GM21737 (cell line): ENCODE results near the gene IL4.

Source experiments
- ATAC-seq: cut with Tn5 transposase; IDR thresholded peaks from one replicate; pipeline ENCODE4 v1.9.1; 2021; ENCODE audit warnings: mild to moderate bottlenecking, moderate library complexity; ENCODE audit not compliant: unreplicated experiment

Gene IL4

DNA sequence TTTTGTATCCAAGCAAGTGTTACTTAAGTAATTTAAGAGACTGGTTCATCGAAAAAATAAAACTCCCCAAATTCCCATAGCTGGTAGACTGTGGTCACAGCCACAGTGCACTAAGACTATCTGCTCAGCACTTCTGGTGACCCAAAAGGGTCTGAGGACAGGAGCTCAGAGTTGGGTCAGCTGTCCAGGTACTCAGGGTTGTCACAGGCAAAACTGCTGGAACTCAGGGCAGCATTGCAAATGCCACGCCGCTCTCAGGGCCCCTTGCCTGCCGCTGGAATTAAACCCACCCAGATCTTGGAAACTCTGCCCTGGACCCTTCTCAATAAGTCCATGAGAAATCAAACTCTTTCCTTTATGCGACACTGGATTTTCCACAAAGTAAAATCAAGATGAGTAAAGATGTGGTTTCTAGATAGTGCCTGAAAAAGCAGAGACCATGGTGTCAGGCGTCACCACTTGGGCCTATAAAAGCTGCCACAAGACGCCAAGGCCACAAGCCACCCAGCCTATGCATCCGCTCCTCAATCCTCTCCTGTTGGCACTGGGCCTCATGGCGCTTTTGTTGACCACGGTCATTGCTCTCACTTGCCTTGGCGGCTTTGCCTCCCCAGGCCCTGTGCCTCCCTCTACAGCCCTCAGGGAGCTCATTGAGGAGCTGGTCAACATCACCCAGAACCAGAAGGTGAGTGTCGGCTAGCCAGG lies 16.0 kb upstream of the IL4 start, which contains the start of gene IL13:
IL13 (plus strand) TSS at position 498 of the 705 bp plus-strand sequence; CDS start at position 512, 14 bp downstream.
- no peak for ATAC-seq

DNA sequence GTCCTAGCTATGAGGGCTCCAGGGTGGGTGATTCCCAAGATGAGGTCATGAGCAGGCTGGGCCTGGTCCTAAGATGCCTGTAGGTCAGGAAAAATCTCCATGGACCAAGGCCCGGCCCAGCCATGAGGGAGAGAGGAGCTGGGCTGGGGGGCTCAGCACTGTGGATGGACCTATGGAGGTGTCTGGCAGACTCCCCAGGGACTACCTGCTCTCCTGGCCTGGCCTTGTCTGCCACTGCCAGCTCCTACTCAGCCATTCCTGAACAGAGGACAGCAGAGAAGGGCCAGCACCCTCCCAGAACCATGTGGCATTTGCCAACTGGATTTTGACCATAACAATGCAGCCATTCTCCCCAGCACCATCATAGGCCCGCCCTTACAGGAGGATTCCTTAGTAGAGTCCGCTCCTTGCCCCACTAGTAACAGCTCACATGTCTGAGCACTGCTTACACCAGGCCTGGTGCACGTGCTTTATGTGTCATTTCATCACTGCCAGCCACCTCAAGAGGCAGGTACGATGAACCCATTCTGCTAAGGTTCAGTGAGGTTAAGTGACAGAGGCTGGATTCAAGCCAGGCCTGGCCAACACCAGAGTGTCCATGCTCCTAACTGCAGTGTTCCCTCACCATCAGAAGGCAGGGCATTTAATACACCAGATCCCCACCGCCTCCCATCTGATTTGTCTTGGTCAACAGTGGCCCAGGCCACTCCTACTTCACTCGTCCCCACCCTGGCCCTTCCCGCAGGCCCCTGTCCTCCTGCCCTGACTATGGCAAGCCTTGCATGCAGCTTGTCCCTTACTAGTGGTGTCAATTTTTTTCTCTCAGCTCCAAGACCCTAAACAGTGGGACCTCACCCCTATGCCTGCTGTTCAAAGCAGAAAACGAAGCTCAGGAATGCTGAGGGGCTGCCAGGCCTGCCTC lies 15.1 kb upstream of the IL4 start:
- ATAC-seq, result no peak

DNA sequence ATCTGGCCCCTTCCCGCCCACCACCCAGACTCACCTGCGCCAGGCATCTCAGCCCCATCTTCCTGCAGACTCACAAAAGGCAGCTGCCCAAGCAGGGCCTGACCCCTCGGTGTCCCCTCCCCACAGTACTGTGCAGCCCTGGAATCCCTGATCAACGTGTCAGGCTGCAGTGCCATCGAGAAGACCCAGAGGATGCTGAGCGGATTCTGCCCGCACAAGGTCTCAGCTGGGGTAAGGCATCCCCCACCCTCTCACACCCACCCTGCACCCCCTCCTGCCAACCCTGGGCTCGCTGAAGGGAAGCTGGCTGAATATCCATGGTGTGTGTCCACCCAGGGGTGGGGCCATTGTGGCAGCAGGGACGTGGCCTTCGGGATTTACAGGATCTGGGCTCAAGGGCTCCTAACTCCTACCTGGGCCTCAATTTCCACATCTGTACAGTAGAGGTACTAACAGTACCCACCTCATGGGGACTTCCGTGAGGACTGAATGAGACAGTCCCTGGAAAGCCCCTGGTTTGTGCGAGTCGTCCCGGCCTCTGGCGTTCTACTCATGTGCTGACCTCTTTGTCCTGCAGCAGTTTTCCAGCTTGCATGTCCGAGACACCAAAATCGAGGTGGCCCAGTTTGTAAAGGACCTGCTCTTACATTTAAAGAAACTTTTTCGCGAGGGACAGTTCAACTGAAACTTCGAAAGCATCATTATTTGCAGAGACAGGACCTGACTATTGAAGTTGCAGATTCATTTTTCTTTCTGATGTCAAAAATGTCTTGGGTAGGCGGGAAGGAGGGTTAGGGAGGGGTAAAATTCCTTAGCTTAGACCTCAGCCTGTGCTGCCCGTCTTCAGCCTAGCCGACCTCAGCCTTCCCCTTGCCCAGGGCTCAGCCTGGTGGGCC lies 13.9 kb upstream of the IL4 start:
- no peak for ATAC-seq

- no peak for ATAC-seq
Measured at GRCh38 chr5:132661231-132662003, 12.4 kb upstream of the IL4 start.

- no peak for ATAC-seq
Measured at GRCh38 chr5:132662004-132662401, 11.8 kb upstream of the IL4 start.

GRCh38 chr5:132662925-132663770 lies 10.6 kb upstream of the IL4 start:
- ATAC-seq, result peak; percentile 54

GRCh38 chr5:132663771-132664695 lies 9.8 kb upstream of the IL4 start:
- peak; percentile 40 for ATAC-seq

DNA sequence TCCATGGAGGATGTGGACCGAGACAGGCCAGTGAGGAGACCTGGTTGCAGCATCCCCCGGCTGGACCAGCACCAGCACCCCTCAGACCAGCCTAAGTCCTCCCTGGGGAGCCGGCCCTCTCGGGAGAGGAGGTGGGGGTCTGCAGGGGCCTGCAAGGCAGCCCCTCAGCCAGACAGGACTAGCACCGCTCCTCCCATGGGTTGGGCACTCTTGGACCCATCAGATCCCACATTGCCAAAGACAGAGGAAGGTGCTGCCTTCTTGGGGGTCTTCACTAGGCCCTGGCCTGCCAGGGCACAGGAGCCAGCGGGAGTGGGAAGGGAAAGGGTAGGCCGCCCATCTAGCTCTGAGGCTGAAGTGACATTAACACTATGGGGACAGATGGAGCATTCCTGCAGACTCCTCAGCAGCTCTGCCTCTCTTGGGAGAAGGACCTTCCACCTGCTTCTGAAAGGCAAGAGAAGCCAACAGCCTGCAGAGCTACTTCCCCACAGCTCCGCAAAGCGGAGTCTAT lies 9.0 kb upstream of the IL4 start:
- ATAC-seq, result no peak

- ATAC-seq, result no peak
Measured at GRCh38 chr5:132665574-132666080, 8.2 kb upstream of the IL4 start.

DNA sequence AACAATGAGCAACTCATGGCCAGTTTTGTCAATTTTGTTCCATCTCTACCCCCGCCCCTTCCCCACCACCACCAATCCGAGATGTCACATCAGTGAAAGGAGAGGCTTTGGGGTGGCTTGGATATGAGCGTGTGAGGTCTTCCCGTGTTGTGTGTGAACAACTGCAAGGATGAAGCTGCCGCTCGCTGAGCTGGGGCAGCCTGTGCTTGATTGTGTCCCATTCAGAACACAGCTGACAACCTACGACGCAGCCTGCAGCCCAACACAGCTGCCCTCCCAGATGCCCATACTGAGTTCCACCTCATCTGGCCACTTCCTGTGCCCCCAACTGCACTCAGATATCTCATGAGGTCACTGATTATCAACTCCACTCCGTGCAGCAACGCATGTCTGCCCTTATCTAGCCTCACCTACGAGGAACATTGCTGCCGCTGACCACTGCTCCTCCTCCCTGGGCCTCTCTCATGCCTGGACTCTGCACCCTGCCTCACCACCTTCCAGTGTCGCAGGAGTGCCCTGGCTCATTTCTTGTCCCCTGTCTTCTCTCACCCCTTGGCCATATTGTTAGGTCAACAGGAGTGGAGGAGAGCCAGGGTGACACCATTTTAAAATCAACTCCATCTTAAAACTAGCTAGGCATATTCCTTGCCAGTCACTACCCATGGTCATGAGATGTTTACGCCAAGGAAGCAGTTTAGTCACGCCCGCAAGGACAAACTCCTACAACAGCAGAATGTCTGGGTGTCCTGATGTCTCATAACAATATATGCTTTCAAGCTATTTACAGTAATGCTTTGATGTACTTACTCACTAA lies 7.3 kb upstream of the IL4 start:
- no peak for ATAC-seq

- no peak for ATAC-seq
Measured at GRCh38 chr5:132667309-132667708, 6.5 kb upstream of the IL4 start.

DNA sequence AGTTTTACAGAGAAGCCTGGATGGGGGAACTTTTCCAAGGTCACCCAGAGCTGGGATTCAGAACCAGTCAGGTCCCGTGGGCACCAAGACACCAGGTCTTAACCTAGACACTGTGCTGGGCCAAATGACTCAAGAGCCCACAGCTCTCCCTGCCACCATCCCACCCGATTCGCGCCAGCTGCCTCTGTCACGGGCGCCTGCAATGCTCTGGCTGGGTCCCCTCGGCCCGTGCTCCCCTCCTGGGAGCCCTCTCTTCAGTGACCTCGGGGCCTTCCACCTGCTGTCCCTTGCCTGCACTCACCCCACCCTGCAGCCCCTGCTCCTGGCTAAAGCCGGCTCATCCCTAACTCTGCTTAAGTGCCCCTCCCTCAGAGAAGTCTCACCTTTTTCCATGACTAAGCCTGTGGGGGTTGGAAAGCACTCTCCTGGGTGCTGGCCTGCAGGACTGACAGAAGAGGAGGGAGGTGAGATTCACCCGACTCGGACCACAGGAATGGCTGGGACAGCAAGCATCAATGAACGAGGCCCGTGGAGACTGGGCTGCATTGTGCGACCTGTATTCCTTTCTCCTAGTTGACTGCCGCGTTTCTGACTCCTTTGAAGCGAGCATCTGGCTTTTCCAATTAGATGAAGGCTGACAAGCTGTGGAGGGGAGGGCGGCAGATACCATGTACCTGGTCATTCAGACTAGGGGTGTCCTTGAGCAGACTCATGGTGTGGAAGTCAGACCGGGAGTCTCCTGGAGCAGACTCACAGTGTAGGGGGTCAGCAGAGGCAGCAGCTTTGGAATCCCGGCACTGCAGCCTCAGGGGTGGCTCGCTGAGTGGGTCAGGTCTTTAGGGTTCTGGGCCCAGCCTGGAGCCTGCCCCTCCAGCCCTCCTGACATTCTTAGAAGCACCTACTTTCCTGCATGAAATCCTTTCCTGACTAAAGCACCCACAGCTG lies 5.8 kb upstream of the IL4 start:
- no peak for ATAC-seq

- no peak for ATAC-seq
Measured at GRCh38 chr5:132668706-132669454, 4.9 kb upstream of the IL4 start.

DNA sequence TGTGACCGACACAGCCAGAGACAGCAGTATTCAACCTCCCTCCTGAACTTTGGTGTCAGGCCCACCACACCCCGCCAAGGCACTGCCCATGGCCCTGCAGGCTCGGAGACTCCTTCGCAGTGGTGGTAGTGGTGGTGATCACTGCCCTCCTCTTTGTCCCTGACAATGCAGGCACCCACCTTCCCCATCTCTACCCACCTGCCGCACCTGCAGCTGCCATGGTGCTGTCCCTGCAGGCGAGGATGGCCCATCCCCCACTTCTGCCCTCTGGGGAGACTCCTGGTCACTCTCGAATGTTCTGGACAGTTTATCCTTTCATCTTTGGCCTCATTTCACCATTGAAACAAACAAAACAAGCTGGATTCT lies 4.4 kb upstream of the IL4 start:
- ATAC-seq, result no peak
